Stimulated activated CD4-positive, alpha-beta T cell treated with anti-CD3 and anti-CD28 coated beads, Interleukin-4, amount 100 ng/mL, for 48 hours (primary cell): ENCODE data around the gene PLAC1.

Source experiments
- DNase-seq, 2 donors: peaks; one replicate each; pipeline ENCODE4 v3.0.0-alpha.2; 2020; ENCODE audit warnings: low read depth in 2 of 2

The PLAC1 gene

GRCh38 chrX:134670134-134670924 lies 12.1 kb upstream of the PLAC1 start:
- DNase-seq: no peak

GRCh38 chrX:134669378-134670098 lies 11.3 kb upstream of the PLAC1 start:
- DNase-seq: no peak

GRCh38 chrX:134664202-134664601 lies 5.9 kb upstream of the PLAC1 start:
- DNase-seq: no peak

GRCh38 chrX:134661295-134661694 lies 3.0 kb upstream of the PLAC1 start:
- DNase-seq: no peak

GRCh38 chrX:134660627-134661026 lies 2.4 kb upstream of the PLAC1 start:
- no peak for DNase-seq

GRCh38 chrX:134659761-134660160 lies 1.5 kb upstream of the PLAC1 start:
- DNase-seq: no peak

GRCh38 chrX:134658760-134659023 lies 421 bp upstream of the PLAC1 start:
- DNase-seq: no peak

- peak; percentile 12 to 36 for DNase-seq
These were observed 3.8 kb downstream of the PLAC1 start for GRCh38 chrX:134654398-134655012.

GRCh38 chrX:134653835-134654234 lies 4.4 kb downstream of the PLAC1 start:
- no peak for DNase-seq

- no peak for DNase-seq
These were observed 7.6 kb downstream of the PLAC1 start for GRCh38 chrX:134650701-134651100.

GRCh38 chrX:134649770-134650169 lies 8.5 kb downstream of the PLAC1 start:
- DNase-seq: no peak

- no peak for DNase-seq
These were observed 10.8 kb downstream of the PLAC1 start for GRCh38 chrX:134647477-134647877.

GRCh38 chrX:134646691-134647090 lies 11.6 kb downstream of the PLAC1 start:
- no peak for DNase-seq

- DNase-seq: no peak
These were observed 12.2 kb downstream of the PLAC1 start for GRCh38 chrX:134645936-134646543.

- DNase-seq: no peak
These were observed 15.9 kb downstream of the PLAC1 start for GRCh38 chrX:134642386-134642785.

GRCh38 chrX:134641346-134641745 lies 16.9 kb downstream of the PLAC1 start:
- no peak for DNase-seq

GRCh38 chrX:134640914-134641313 lies 17.4 kb downstream of the PLAC1 start:
- DNase-seq: no peak

- DNase-seq: no peak
These were observed 21.4 kb downstream of the PLAC1 start for GRCh38 chrX:134636851-134637250.

- no peak for DNase-seq
These were observed 23.6 kb downstream of the PLAC1 start for GRCh38 chrX:134634691-134635090.

GRCh38 chrX:134633832-134634231 lies 24.4 kb downstream of the PLAC1 start:
- DNase-seq: no peak

- no peak for DNase-seq
These were observed 24.9 kb downstream of the PLAC1 start for GRCh38 chrX:134633394-134633793.

- no peak for DNase-seq
These were observed 25.9 kb downstream of the PLAC1 start for GRCh38 chrX:134632355-134632754.
